Colonic mucosa (tissue), 4 donors: ENCODE results near the gene GTPBP1. TPM values are rescaled to one million over a fixed set of nuclear protein-coding genes. Genes with fewer than 3 reads are reported as not detected.

Experiments
- DNase-seq: peaks from one replicate; pipeline ENCODE4 v3.0.0-alpha.2; 2020
- H3K27ac ChIP-seq: fragments of 200-600 bp; one replicate; pipeline ENCODE4 v1.8.0; 2021
- H3K27me3 ChIP-seq: fragments of 200-600 bp; one replicate; pipeline ENCODE4 v1.8.0; 2021
- H3K36me3 ChIP-seq: fragments of 200-600 bp; one replicate; pipeline ENCODE4 v1.8.0; 2021
- H3K4me1 ChIP-seq: fragments of 200-600 bp; one replicate; pipeline ENCODE4 v1.8.0; 2021; ENCODE audit warnings: mild to moderate bottlenecking
- H3K4me3 ChIP-seq: fragments of 200-600 bp; one replicate; pipeline ENCODE4 v1.8.0; 2021
- H3K9ac ChIP-seq, 2 donors: one replicate each; pipeline ENCODE4 v1.7.0; 2013; ENCODE audit warnings: control low read depth in 2 of 2, low read depth in 2 of 2, low read length in 2 of 2
- H3K9me3 ChIP-seq: fragments of 200-600 bp; one replicate; pipeline ENCODE4 v1.8.0; 2021
- intact Hi-C: fragments of 100-400 bp; cut with DNase I; formaldehyde crosslinking; loops from one replicate; pipeline ENCODE4 v1.14.1; 2022
- total RNA-seq, 2 donors: library from RNA; stranded (reverse); fragmentation: NEBNext Ultra II Directional in 1 of 2; extraction: Animal tissue kit (Norgen Biotek cat#: 25700) in 1 of 2; gene quantifications; one replicate each; pipeline ENCODE4 v1.2.1, GENCODE V29; 2021
- TF ChIP-seq, protein P1 (sequence below): fragments of 200-600 bp; IDR thresholded peaks from one replicate; pipeline ENCODE4 v1.8.0; 2022; ENCODE audit warnings: antibody characterized with exemption, mild to moderate bottlenecking
- donor health status: healthy.
- donor health status: DM: no; HTN: no; CAD: no.
- donor health status: DM: no; HTN: no; CAD: no.

GTPBP1 gene
- total RNA-seq, 2 donors from 2014 or later, result 64.6 to 65.6 TPM

DNA sequence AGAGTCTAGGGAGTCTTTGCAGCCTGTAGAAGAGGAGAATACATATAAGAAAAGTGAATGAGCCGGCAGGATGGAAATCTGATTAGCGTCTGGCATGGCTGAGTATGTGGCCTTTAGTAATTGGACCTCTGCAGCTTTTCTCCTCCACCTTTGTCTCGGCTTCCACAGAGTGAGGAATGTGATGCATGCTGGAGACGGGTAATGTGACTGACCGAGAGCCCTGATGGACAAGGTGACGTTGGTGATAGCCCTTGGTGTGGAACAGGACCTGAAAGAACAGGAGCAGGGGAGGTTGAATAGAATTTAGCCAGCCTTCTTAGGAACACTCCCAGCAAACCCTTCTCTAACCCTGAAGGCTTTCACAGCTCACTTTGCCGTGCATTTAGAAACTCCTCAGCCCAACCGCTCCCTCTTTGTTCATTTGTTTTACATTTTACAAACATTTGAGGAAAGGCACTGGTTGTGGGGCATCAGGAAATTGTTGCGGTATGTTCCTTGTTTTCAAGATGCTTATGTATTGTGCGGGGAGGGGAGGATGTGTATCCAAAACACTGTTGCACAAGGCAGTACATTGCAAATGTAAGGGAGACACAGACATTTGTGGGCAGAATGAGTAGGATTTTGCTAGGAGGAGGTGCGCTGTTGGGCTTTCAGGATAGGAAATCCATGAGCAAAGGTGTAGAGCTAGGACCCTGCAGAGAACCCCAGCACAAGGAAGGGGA lies 6.9 kb downstream of the GTPBP1 start:
- Histone ChIP-seq H3K9me3 (no peaks in the 10 kb centered on the region), H3K27ac (no peak overlapping the region), H3K27me3 (no peaks in the 10 kb centered on the region), H3K36me3 (peaks cover 11% of the 10 kb centered on the region), H3K9ac (no peak overlapping the region), H3K4me1 (peaks cover 9% of the 10 kb centered on the region), H3K4me3 (no peak overlapping the region)
- intact Hi-C loops, result no loop called here
- TF ChIP-seq, protein P1, sequence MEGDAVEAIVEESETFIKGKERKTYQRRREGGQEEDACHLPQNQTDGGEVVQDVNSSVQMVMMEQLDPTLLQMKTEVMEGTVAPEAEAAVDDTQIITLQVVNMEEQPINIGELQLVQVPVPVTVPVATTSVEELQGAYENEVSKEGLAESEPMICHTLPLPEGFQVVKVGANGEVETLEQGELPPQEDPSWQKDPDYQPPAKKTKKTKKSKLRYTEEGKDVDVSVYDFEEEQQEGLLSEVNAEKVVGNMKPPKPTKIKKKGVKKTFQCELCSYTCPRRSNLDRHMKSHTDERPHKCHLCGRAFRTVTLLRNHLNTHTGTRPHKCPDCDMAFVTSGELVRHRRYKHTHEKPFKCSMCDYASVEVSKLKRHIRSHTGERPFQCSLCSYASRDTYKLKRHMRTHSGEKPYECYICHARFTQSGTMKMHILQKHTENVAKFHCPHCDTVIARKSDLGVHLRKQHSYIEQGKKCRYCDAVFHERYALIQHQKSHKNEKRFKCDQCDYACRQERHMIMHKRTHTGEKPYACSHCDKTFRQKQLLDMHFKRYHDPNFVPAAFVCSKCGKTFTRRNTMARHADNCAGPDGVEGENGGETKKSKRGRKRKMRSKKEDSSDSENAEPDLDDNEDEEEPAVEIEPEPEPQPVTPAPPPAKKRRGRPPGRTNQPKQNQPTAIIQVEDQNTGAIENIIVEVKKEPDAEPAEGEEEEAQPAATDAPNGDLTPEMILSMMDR, result no peak
- DNase-seq, result no peak

DNA sequence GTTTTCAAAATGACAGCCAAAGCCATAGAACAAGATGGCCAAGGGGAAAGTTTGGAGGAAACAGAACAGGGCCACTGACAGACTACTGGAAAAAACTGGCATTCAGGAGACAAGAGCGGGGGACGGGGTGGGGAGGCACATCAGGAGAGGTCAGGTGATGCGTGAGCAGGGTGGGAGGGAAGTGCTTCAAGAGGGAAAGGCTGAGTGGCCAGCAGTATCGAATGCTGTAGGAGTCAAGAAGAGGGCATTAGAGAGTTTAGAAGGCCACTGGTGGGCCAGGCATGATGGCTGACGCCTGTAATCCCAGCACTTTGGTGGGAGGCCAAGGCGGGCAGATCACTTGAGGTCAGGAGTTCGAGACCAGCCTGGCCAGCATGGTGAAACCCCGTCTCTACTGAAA lies 8.2 kb downstream of the GTPBP1 start:
- TF ChIP-seq, protein P1, result no peak
- intact Hi-C loops, result no loop called here
- no peak for DNase-seq
- Histone ChIP-seq H3K9ac (no peak overlapping the region), H3K4me3 (no peak overlapping the region), H3K27ac (no peak overlapping the region), H3K36me3 (peaks cover 11% of the 10 kb centered on the region), H3K9me3 (no peaks in the 10 kb centered on the region), H3K4me1 (no peaks in the 10 kb centered on the region), H3K27me3 (no peaks in the 10 kb centered on the region)

DNA sequence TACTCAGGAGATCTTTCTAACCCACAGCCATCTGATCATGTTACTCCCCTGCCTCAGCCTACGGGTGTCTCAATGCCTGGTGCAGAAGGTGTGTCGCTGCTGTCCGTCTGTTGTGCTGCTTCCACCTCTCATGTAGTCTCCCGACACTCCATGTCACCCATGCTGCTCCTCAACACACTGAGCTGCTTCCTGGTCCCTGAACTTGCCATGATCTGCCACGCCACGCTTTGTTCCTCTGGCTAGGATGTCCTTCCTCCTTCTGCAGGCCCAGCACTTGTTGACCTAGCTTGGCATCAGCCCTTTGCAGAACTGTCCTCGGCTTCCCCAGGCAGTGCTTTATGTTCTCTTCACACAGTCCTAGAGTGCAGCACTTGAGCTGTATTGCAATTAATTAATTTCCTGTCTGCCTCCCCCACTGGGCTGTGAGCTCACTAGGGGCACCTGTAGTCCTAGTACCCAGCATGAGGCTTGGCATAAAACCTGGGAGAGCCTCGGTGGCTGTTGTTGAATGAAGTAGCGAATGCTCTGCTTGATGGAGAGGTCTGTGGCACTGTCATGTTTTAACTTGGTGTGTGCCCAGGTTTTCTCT lies 9.5 kb downstream of the GTPBP1 start:
- peaks cover 12% of the 10 kb centered on the region for H3K36me3 ChIP-seq
- DNase-seq, result no peak
- H3K27me3 ChIP-seq, result no peaks in the 10 kb centered on the region

DNA sequence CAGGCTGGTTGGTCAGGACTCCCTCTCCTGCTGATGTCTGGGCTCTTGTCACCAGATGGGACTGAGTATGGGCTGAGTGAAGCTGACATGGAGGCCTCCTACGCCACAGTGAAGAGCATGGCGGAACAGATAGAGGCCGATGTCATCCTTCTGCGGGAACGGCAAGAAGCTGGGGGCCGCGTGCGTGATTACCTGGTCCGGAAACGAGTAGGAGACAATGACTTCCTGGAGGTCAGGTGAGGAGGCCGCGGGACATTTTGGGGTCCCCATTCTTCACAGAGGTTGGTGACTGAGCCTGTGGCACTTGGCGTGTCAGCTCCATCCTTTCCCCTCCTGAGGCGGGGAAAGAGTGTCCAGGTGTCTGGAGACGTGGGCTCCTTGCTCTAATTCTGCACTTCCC lies 10.1 kb downstream of the GTPBP1 start:
- Histone ChIP-seq H3K4me1 (no peaks in the 10 kb centered on the region), H3K4me3 (no peak overlapping the region), H3K9me3 (no peaks in the 10 kb centered on the region), H3K27me3 (no peaks in the 10 kb centered on the region), H3K27ac (no peak overlapping the region), H3K36me3 (peaks cover 15% of the 10 kb centered on the region), H3K9ac (no peak overlapping the region)
- no peak for DNase-seq
- TF ChIP-seq, protein P1, result no peak
- intact Hi-C loops, result no loop called here

More for the DNA sequence above, 9.5 kb downstream of the GTPBP1 start:
- Histone ChIP-seq H3K4me3 (no peak overlapping the region), H3K4me1 (no peaks in the 10 kb centered on the region), H3K27ac (no peak overlapping the region), H3K9me3 (no peaks in the 10 kb centered on the region), H3K9ac (no peak overlapping the region)
- TF ChIP-seq, protein P1, result no peak
- intact Hi-C loops, result no loop called here

DNA sequence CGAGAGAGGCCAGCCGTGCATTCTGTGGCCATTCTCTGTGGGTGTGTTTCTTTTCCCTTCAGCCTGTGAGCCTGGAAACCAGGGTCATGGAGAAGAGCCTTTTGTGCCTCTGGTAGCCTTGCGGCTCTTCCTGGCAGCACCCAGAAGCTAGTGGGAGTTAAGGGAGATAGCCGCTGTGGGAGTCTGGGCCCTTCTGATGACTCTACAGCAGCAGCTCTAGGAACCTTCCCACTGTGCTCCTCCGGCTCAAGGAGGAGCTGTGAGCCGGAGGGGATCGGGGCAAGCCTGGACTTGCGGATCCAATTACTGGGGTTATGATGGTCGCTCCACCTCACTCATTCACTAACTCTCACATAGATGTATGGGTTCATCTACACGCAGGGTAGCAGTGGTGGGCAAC lies 10.5 kb downstream of the GTPBP1 start:
- no peaks in the 10 kb centered on the region for H3K9me3 ChIP-seq
- intact Hi-C loops, result no loop called here
- no peak for DNase-seq

More for the DNA sequence above, 10.5 kb downstream of the GTPBP1 start:
- no peak overlapping the region for H3K4me3 ChIP-seq
- no peaks in the 10 kb centered on the region for H3K27me3 ChIP-seq
- no peak overlapping the region for H3K27ac ChIP-seq
- H3K4me1 ChIP-seq, result no peaks in the 10 kb centered on the region
- TF ChIP-seq, protein P1, result no peak
- H3K36me3 ChIP-seq, result peaks cover 18% of the 10 kb centered on the region
- no peak overlapping the region for H3K9ac ChIP-seq
